WERI-Rb-1 (cell line): ENCODE results near the gene PKDREJ.

Source experiments
- DNase-seq: peaks from one replicate; pipeline ENCODE4 v3.0.0-alpha.2; 2020
- H3K27ac ChIP-seq: fragments of 250-450 bp; sonication (Bioruptor Pico); 2 replicates; pipeline ENCODE4 v1.5.1; 2020; ENCODE audit warnings: mild to moderate bottlenecking, moderate library complexity
- H3K27me3 ChIP-seq: fragments of 250-450 bp; sonication (Bioruptor Pico); 2 replicates; pipeline ENCODE4 v1.5.1; 2021; ENCODE audit warnings: mild to moderate bottlenecking, low read depth, moderate library complexity; ENCODE audit not compliant: insufficient read depth, severe bottlenecking
- H3K36me3 ChIP-seq: fragments of 250-450 bp; sonication (Bioruptor Pico); 2 replicates; pipeline ENCODE4 v1.5.1; 2020; ENCODE audit warnings: mild to moderate bottlenecking, moderate library complexity
- H3K4me3 ChIP-seq: 2 replicates; pipeline ENCODE4 v1.5.1; 2011; ENCODE audit warnings: low read depth, mild to moderate bottlenecking, control low read depth, low read length
- H3K9me3 ChIP-seq: fragments of 250-450 bp; sonication (Bioruptor Pico); 2 replicates; pipeline ENCODE4 v1.5.1; 2021; ENCODE audit warnings: mild to moderate bottlenecking, moderate library complexity; ENCODE audit not compliant: severe bottlenecking
- TF ChIP-seq, protein P1 (sequence below): IDR thresholded peaks from 2 replicates; pipeline ENCODE4 v1.5.1; 2011; ENCODE audit warnings: low read depth, mild to moderate bottlenecking, control low read depth, inconsistent platforms, low read length

PKDREJ gene

GRCh38 chr22:46262449-46263215 is 511 bp downstream of the PKDREJ start:
- H3K4me3 ChIP-seq = no peak overlapping the region
- DNase-seq = no peak

DNA sequence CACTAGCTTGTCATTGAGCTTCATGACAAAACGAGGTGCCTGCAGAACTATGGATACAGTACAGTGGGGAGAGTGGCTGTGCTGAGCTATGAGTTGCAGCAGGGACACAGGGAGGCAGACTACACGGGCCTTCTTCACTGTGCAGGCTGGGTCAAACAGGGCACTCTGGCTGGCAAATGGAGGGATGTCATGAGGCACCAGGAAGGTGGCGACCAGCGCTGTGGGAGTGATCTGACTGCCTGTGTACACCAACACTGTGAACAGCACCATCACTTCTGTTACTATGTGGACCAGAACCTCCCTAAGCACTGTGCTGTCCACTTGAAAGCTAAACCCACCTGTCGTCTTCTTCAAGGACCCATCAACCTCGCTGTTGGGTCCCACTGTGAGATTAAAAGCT is 3.1 kb downstream of the PKDREJ start:
- no peaks in the 10 kb centered on the region for H3K27me3 ChIP-seq

More at GRCh38 chr22:46262449-46263215, 511 bp downstream of the PKDREJ start:
- Histone ChIP-seq H3K27me3 (no peaks in the 10 kb centered on the region), H3K9me3 (peaks cover 11% of the 10 kb centered on the region), H3K27ac (no peak overlapping the region), H3K36me3 (no peaks in the 10 kb centered on the region)
- TF ChIP-seq, protein P1, sequence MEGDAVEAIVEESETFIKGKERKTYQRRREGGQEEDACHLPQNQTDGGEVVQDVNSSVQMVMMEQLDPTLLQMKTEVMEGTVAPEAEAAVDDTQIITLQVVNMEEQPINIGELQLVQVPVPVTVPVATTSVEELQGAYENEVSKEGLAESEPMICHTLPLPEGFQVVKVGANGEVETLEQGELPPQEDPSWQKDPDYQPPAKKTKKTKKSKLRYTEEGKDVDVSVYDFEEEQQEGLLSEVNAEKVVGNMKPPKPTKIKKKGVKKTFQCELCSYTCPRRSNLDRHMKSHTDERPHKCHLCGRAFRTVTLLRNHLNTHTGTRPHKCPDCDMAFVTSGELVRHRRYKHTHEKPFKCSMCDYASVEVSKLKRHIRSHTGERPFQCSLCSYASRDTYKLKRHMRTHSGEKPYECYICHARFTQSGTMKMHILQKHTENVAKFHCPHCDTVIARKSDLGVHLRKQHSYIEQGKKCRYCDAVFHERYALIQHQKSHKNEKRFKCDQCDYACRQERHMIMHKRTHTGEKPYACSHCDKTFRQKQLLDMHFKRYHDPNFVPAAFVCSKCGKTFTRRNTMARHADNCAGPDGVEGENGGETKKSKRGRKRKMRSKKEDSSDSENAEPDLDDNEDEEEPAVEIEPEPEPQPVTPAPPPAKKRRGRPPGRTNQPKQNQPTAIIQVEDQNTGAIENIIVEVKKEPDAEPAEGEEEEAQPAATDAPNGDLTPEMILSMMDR = no peak

GRCh38 chr22:46259374-46259773 is 3.8 kb downstream of the PKDREJ start:
- Histone ChIP-seq H3K27ac (no peak overlapping the region), H3K4me3 (no peak overlapping the region), H3K9me3 (no peaks in the 10 kb centered on the region), H3K27me3 (no peaks in the 10 kb centered on the region), H3K36me3 (no peaks in the 10 kb centered on the region)
- no peak for DNase-seq
- TF ChIP-seq, protein P1 = no peak

More for the DNA sequence above, 3.1 kb downstream of the PKDREJ start:
- no peak for DNase-seq
- TF ChIP-seq, protein P1 = no peak
- Histone ChIP-seq H3K27ac (no peak overlapping the region), H3K9me3 (peaks cover 3% of the 10 kb centered on the region), H3K36me3 (no peaks in the 10 kb centered on the region), H3K4me3 (no peak overlapping the region)

DNA sequence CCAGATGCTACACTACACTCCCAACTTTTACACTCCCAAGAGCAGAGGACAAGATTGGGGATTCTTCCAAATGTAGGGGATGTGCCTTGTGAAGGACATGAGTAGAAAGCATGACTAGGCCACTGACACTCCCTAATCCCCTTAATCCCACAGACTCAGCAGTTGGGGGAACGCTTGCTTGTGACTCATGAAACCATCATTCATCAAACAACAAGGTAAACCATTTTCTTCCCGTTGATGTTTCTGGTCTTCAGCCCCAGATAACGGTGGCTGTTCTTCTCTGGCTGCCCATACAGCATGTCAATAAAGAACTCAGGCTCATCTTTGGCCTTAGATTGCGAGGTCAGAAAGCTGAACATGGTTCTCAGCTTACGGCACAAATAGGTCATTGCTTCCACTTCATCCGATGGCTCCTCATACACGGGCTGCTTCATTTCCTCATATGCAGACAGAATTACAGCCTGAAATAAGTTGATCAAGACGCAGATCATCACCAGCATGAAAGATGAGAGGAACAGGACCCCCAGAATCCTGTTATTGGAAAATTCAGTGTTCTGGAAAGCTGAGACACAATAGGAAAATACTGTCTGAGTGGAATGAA is 6.7 kb downstream of the PKDREJ start:
- H3K4me3 ChIP-seq = no peak overlapping the region
- no peaks in the 10 kb centered on the region for H3K27me3 ChIP-seq
- DNase-seq = peak; percentile 46
- peaks cover under 1% of the 10 kb centered on the region for H3K9me3 ChIP-seq
- TF ChIP-seq, protein P1 = no peak
- H3K27ac ChIP-seq = peak overlapping the region; percentile 21
- H3K36me3 ChIP-seq = no peaks in the 10 kb centered on the region

- Histone ChIP-seq H3K27me3 (no peaks in the 10 kb centered on the region), H3K9me3 (peaks cover 2% of the 10 kb centered on the region), H3K27ac (no peak overlapping the region), H3K4me3 (no peak overlapping the region), H3K36me3 (no peaks in the 10 kb centered on the region)
- DNase-seq = no peak
- TF ChIP-seq, protein P1 = no peak
These were observed 11.2 kb downstream of the PKDREJ start for GRCh38 chr22:46251816-46252380.
